ENCODE results near the gene C3orf20. TPM values are rescaled to one million over a fixed set of nuclear protein-coding genes. Genes with fewer than 3 reads are reported as not detected.
A peak's percentile ranks its signal among the peaks of the same experiment; 100 is the strongest.

Gene C3orf20
- total RNA-seq, 4 donors from 2014 or later = 0.29 TPM; not detected in 3

- H3K4me3 ChIP-seq (replicated peaks in 1 of 3) = no peak overlapping the region
- TF ChIP-seq POLR2A (IDR thresholded peaks at IDR 0.05) = no peak
- TF ChIP-seq, protein P1, sequence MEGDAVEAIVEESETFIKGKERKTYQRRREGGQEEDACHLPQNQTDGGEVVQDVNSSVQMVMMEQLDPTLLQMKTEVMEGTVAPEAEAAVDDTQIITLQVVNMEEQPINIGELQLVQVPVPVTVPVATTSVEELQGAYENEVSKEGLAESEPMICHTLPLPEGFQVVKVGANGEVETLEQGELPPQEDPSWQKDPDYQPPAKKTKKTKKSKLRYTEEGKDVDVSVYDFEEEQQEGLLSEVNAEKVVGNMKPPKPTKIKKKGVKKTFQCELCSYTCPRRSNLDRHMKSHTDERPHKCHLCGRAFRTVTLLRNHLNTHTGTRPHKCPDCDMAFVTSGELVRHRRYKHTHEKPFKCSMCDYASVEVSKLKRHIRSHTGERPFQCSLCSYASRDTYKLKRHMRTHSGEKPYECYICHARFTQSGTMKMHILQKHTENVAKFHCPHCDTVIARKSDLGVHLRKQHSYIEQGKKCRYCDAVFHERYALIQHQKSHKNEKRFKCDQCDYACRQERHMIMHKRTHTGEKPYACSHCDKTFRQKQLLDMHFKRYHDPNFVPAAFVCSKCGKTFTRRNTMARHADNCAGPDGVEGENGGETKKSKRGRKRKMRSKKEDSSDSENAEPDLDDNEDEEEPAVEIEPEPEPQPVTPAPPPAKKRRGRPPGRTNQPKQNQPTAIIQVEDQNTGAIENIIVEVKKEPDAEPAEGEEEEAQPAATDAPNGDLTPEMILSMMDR (IDR thresholded peaks at IDR 0.05) = no peak
- WGBS, 2 donors = 35 to 40% methylated on average over 6 to 7 of the region's 7 CpGs
- DNase-seq = no peak
- no peak overlapping the region for H3K27ac ChIP-seq
- intact Hi-C loops (cut with DNase I) = no loop called here
- no peaks in the 10 kb centered on the region for H3K4me1 ChIP-seq
- H3K36me3 ChIP-seq = no peaks in the 10 kb centered on the region
- H3K9me3 ChIP-seq = no peaks in the 10 kb centered on the region
- no peaks in the 10 kb centered on the region for H3K27me3 ChIP-seq
Observed at GRCh38 chr3:14787630-14788029, 112.7 kb downstream of the C3orf20 start.

DNA sequence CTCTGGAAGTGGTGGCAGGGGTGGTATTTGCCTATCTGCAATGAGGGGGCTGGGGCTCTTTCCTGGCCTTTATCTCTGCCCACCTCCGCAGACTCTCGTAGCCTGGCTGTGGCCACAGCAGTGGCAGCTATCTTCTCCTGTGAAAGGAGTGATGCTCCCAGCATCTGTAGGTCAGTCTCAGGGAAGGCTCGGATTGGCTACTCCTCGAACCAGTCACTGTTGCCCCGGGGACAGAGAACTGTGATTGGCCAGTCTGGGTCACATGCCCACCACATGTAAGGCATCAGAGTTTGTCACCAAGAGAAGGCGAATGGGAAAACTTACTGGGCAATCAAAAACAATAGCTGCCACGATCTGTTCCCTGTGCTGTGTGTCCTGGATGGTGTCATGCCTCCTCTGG, 113.7 kb downstream of the C3orf20 start:
- 90 to 95% methylated on average over 6 to 7 of the region's 7 CpGs for WGBS, 2 donors
- Histone ChIP-seq H3K27ac (no peak overlapping the region), H3K9me3 (no peaks in the 10 kb centered on the region), H3K4me1 (peaks cover 0 to 4% of the 10 kb centered on the region in 2 donors), H3K4me3 (replicated peaks in 1 of 3) (no peak overlapping the region), H3K27me3 (no peaks in the 10 kb centered on the region), H3K36me3 (no peaks in the 10 kb centered on the region)
- intact Hi-C loops (cut with DNase I) = no loop called here
- no peak for DNase-seq
- no peak for TF ChIP-seq POLR2A (IDR thresholded peaks at IDR 0.05)
- TF ChIP-seq, protein P1 (IDR thresholded peaks at IDR 0.05) = no peak

GRCh38 chr3:14789221-14789620, 114.3 kb downstream of the C3orf20 start:
- H3K27me3 ChIP-seq = no peaks in the 10 kb centered on the region
- H3K4me3 ChIP-seq (replicated peaks in 1 of 3) = no peak overlapping the region
- no peaks in the 10 kb centered on the region for H3K36me3 ChIP-seq
- 70% methylated on average over 5 of the region's 5 CpGs for WGBS, 2 donors
- DNase-seq = no peak
- TF ChIP-seq, protein P1 (IDR thresholded peaks at IDR 0.05) = no peak
- TF ChIP-seq POLR2A (IDR thresholded peaks at IDR 0.05) = no peak
- H3K9me3 ChIP-seq = no peaks in the 10 kb centered on the region
- intact Hi-C loops (cut with DNase I) = no loop called here
- no peak overlapping the region for H3K27ac ChIP-seq
- peaks cover 0 to 7% of the 10 kb centered on the region in 2 donors for H3K4me1 ChIP-seq

DNA sequence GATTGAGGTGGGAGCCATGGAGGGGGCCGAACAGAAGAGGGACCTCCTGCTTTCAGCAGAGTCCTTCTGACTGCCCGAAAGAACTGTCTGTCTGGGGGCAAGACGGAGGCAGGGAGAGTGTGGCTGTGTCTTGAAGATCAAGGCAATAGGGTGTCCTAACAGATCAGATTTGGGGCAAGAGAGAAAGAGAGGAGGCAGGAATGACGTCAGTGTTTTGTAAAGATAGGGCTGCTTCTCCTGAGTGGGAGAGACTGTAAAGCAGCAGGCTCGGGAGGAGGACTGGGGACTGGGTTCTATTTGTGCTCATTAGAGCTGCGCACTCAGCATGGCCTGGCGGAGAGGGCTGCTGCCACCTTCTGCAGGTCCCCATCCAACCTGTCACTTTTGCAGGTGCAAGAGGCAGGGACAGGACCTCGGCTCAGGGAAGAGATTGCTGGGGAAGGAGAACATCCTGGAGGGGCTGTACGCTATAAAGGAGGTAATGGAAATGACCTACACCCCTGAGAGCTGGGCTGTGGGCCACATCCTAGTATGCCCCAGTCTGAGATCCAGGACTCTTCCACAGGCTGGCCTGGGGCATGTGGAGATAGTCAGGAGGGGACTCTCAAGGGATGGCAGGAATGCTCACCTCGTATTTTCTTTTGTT, 114.8 kb downstream of the C3orf20 start:
- no peak for DNase-seq
- Histone ChIP-seq H3K27ac (no peak overlapping the region), H3K4me1 (peaks cover 0 to 7% of the 10 kb centered on the region in 2 donors), H3K9me3 (no peaks in the 10 kb centered on the region), H3K4me3 (replicated peaks in 1 of 3) (no peak overlapping the region), H3K36me3 (no peaks in the 10 kb centered on the region), H3K27me3 (no peaks in the 10 kb centered on the region)
- no peak for TF ChIP-seq POLR2A (IDR thresholded peaks at IDR 0.05)
- TF ChIP-seq, protein P1 (IDR thresholded peaks at IDR 0.05) = no peak
- intact Hi-C loops (cut with DNase I) = loop anchor here (5.0 kb wide), 1 partner anchor 133 kb away; no protein-coding TSS in a partner anchor
- 64 to 68% methylated on average over 10 of the region's 10 CpGs for WGBS, 2 donors

DNA sequence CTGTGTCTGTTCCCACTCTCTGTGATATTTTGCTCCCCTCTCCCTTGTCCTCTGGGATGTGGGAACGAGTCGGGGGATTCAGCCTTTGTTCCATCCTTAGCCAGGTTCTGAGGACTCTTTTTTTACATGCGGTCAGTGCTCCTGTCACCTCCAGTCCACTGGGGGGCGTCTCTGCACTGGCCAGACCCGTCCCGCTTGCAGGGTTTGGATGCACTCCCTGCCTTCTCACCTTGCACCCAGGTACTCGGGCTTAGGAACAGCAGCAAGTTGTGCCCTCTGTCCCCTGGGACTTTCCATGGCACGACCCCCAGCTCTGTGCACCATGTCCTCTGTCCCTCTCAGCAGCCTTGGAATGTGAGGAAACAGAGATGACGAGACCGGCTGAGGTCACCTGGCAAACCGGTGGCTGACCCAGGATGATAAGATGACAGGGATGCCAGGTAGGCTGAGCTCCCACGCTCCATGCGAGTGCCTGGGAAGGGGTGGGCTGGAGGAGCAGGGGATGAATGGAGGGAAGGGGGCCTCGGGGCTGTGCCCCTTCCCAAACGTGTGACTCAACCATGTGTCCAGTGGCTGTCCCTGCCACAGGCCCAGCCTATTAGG, 116.5 kb downstream of the C3orf20 start:
- DNase-seq = peak; percentile 47 to 52
- H3K36me3 ChIP-seq = no peaks in the 10 kb centered on the region
- no peaks in the 10 kb centered on the region for H3K27me3 ChIP-seq
- no peak overlapping the region for H3K27ac ChIP-seq
- H3K4me1 ChIP-seq = peaks cover 0 to 7% of the 10 kb centered on the region in 2 donors
- intact Hi-C loops (cut with DNase I) = loop anchor here (5.0 kb wide), 1 partner anchor 131 kb away; no protein-coding TSS in a partner anchor
- no peak for TF ChIP-seq POLR2A (IDR thresholded peaks at IDR 0.05)
- TF ChIP-seq, protein P1 (IDR thresholded peaks at IDR 0.05) = peak; percentile 23 to 54 (median 34)
- no peaks in the 10 kb centered on the region for H3K9me3 ChIP-seq
- no peak overlapping the region for H3K4me3 ChIP-seq (replicated peaks in 1 of 3)
- 25 to 28% methylated on average over 12 to 15 of the region's 15 CpGs for WGBS, 2 donors
